Measurements from ENCODE around the gene ATP2B2.

GRCh38 chr3:10509325-10509724, 3.9 kb upstream of the ATP2B2 start:
- TF ChIP-seq CTCF (IDR thresholded peaks at IDR 0.05; ENCODE audit: poor library complexity) (no peak), EZH2 (IDR thresholded peaks at IDR 0.05; ENCODE audit: borderline replicate concordance) (no peak)
